ENCODE results near the gene WWOX.
"Not testable (repeated sequence)": the region's sequence is repeated elsewhere in the genome, so short reads cannot be mapped to it uniquely, and the experiment has no call there.

Gene WWOX

DNA sequence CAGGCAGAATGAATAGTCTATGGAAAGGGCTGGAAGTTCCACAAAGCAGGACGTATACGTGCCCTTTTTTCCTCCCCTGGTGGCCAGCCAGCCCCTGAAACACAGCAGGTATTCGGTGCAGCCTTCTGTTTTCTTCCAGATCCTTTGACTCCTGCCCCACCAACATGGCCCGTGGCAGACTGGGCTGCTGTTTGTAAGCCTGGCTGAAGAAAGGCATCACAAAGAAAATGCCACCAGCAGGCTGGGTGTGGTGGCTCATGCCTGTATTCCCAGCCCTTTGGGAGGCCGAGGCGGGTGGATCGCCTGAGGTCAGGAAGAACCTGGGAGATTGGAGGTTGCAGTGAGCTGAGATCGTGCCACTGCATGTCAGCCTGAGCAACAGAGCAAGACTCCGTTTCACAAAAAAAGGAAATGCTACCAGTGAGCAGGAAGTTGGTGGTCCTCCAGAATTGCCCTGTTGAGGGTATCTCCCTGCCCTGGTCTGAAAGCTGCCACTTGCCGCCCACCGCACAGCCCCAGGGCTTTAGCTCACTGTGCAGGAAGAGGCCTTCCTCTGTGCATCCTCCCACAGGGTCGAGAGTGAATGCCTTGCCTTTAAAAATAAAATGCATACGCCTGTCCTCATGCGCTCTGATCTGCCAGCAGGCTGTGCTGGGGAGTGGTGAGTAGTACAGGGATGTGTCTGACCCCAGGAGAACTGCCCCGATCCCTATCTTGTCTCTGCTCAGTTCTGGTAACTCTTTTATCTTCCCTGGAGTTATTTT, 913.4 kb downstream of the WWOX start:
- DNase-seq: no peak

DNA sequence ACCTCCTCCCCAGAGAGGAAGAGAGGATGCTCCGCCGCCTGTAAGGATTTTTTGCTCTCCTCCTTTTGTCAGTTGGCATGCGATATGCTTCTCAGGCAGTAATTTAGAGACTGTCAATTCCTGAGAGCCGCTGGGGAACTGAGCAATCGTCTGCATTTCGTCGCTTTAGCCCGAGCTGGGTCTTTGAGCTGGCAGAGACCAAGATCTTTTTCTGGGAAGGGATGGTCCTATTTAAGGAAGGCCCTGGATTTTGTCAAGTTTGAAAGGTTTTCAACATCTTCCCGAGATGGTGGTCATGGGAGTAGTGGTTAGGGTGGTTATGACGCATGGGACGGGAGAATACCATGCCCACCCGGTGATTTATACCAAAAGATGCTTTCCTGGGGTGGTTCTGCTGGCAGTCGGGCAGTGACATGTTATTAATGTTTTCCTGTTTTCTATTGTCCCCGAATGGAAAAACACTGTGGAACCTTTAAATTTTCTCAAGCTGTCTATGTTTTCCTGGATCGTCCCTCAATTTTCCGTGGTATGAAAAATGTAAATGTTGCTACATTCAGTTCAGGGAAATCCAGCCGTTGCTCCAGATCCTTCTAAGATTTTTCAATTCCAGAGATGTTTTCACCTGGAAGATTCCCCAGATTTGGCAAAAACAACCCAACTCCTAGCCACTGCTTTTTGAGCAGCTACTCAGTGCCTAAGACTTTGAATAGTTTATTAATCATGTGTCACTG, 914.6 kb downstream of the WWOX start:
- DNase-seq: no peak

DNA sequence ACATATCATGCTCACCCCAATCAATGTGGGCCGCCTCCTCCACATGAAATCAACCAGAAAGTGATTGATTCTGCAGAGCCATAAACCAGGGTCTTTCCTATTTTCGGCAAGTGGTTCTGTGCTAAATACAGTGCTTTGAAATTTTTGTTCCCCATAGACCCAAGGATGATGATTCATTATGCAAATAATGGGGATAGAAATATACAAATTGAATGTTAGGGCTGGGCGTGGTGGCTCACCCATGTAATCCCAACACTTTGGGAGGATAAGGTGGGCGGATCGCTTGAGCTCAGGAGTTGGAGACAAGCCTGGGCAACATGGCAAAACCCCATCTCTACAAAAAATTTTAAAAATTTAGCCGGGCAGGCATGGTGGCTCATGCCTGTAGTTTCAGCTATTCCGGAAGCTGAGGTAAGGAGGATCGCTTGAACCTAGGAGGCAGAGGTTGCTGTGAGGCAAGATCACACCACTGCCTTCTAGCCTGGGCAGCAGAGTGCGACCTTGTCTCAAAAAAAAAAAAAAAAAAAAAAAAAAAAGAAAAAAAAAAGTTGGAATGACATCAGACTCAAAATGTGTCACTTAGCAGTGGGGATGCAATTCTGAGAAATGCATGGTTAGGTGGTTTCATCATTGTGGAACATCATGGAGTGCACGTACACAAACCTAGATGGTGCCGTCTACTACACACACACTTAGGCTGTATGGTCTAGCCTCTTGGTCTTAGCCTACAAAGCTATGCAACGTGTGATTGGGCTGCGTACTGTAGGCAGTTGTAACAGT, 919.4 kb downstream of the WWOX start:
- no peak for DNase-seq

DNA sequence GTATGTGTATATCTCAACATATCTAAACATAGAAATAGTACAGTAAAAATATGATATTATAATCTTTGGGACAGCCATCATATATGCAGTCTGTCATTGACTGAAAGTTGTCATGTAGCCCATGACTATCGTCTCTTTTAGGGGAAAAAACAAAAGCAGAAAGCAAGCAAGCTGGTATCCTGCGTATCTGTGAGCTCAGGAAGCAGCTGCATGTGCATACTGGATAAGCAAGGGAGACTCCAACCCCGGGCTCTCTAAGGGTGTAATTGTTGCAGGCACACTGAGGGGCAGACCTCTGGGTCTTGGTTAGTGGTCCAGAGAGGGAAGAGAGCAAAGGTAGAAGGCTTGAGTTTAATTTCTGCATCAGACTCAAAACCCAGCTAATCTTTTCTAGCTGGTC, 920.0 kb downstream of the WWOX start:
- no peak for DNase-seq

DNA sequence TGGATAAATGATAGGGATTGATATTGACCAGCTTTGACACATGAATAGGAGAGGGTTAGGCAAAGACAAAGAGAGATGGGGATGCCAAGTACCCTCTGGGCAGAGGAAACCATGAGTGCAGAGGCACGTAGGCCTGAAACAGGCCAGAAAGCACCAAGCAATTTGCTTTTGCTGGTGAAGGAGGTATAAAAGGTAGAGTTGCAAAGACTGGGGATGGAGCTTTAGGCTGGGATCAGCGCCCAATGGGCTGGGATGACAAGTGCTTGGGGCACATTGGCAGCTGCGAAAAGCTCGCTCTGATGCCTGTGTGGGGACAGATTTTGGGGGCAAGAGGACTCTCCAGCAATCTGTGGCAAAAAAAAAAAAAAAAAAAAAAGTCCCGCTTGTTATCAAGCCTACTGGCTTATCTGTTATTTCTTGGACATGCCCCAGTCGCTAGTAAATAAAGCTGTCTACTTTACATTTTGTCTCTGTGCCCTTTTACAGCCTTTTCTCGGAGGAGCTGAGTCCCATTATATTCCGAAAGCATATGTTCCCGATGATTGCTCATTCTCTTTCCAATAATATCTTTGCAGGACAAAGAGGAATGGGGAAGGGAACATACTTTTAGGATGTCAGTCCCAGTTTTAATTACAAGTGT, 922.7 kb downstream of the WWOX start:
- no peak for DNase-seq

DNA sequence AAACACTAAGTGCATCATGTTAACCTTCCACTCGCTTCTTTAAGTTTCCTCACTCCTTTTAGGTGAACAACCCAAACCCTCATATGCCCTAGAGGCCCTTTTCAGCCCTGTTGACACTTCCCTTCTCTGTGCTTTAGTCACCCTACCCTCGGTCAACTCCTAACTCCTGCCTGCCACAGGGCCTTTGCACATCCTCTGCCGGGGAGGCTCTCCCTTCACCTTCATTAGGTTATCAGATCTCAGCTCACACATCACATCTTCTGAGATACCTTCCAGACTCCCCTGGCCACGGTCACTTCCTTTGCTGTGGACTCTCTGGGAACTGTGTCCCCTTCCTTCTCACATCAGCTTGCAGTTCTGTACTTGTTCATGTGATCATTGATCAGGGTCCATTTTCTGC, 926.7 kb downstream of the WWOX start:
- DNase-seq: no peak

DNA sequence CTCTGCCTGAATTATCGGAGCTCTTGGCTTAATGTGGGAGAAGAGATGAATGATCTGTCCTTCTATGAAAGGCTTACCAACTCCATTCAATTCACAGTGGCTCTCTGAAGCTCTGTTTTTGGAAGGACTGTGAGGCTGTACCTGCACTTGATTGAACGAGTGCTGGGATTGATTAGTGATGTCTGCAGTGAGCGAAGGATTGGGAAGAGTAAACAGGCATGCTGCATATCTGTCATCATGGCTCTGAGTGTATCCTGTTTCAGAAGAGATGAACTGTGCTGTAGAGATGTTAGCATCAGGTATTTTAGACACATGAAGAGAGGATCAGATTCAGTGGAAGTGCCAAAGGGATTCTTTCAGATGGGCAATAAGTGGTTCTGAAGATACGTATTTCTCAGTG, 937.1 kb downstream of the WWOX start:
- no peak for DNase-seq

DNA sequence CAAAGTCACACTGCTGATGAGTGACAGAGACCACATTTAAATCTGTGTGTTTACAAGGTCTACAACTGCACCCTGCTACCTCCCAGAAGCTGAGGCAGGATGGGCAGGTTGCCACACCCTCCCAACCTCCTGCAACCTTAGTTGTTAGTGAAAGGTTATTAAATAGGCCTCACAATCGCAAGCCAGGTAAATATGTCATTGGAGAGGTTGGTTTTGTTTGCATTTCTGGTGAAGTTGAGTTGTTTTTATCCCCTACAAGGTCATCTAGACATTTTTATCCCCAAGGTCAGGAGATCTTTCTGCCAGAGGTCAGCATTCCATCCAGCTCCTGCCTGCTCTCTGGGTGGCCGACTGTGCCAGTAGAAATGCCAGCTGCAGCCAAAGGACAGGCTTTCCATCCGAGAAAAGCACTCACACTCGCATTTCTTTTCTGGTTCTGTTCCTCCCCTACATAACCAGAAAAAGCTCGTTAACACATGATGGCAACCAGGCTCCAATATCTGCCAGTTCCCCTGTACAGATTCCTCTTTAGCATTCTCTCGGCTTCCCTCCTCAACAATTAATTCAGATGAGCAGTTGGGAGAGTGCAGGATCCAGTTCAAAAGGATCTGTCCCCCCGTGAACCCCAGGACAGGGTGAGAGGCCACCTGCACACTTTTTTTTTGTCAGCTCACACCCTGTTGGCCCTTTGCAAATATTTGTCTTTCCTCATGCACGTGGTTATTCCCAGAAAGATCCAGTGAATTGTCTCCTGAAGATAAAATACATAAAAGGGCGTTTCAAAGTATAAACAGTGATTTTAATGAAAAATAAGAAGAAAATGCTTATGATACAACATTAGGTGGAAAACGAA, 938.3 kb downstream of the WWOX start:
- no peak for DNase-seq

DNA sequence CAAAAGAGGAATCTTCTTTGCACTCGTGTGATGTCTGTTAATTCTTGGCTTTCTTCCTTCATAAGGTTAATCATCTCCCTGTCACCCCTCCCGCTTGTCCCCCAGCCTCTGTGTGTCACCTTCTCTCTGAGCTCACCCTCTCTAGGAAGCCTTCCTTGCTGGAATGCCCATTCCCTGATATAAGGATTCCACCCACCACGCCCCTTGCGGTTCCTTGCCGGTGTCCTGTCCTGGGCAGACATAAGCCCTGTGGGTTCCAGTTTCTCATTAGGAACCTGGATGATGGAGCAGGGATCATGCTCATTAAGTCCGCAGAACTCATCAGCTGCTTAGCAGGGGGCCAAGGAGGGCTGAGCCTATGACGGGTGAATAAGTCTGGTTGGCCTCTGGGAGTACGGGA, 941.8 kb downstream of the WWOX start:
- no peak for DNase-seq

DNA sequence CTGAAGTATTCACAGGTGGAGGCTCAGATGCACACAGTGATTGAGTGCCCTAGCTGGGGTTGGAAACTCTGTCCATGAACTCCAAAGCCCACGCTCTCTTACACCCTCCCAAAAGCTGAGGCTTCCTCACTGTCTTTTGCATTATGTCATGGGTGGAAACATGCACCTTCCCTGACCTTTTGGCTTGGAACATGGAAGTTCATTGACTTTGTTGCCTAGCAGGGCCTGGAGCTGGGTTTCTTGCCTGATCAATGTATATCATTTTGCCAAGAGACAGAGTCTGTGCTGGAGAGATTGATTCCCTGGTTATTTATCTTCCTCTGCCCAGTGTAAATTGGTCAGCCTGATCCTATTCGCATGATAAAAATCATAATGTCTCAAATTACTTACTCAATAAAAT, 942.7 kb downstream of the WWOX start:
- no peak for DNase-seq

DNA sequence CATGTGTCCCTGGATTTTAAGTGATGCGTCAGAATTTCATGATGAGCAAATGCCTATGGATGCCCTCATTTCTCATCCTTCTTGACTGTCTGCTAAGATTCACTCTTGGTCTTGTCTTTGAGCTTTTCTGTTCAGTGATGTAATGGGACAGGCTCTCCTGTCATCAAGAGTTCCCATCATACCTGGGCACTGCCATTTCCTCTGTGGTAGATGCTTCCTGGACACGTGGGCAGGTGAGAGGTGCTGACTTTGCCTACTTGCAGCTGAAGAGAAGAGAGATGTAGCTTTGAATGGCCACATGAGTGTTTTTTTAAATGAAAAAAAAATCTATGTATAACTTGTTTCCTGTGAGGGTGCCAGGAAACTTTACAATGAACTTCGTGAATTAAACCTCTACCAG, 943.4 kb downstream of the WWOX start:
- peak; percentile 36 for DNase-seq

DNA sequence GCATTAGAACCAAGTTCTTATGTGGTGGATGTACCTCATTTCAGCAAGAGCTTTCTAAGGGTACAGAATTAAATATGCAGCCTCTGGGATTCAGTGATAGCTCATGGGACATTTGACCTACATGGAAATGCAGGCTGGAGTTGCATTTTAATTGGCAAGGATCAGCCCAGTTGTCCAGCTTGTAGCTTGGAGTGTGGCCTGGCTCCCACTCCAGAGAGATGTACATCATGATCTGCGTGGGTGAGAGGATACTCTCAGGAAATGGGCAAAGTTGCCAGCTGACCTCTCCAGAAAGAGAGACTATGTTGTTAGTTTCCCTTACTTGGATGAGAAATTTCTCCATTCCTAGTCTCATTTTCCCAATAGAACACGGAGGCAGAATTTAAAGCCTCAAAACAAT, 945.7 kb downstream of the WWOX start:
- no peak for DNase-seq

DNA sequence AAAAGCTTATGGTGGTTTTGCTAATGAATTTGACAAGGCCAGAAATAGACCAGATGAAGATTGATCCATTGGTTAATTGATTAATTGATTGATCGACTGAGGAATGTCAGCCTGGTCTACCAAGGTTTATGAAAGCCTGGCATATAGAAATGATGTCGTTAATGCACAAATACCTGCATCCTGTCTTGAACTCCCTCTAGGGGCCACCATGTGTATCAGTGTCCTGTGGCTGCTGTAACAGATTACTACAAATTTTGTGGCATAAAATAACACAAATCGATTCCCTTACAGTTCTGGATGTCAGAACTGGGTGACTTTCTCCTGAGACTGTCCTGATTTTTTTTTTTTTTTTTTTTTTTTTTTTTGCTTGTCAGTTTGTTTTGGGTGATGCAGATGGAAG, 947.9 kb downstream of the WWOX start:
- no peak for DNase-seq

DNA sequence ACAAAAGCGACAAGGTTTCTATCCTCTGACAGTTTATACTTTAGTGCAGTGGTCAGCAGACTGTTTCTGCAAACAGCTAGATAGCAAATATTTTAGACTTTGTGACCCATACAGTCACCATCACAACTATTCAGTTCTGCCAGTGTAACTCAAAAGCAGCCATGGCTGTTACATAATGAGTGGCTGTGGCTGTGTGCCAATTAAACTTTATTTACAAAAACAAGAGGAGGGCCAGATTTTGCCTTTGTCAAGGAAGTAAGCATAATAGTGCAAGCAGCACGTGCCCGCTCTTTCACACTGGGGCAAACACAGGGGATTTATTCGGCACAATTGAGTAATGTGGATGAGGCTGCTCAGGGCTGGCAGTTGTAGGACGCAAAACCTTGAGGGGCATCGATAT, 949.6 kb downstream of the WWOX start:
- DNase-seq: no peak

DNA sequence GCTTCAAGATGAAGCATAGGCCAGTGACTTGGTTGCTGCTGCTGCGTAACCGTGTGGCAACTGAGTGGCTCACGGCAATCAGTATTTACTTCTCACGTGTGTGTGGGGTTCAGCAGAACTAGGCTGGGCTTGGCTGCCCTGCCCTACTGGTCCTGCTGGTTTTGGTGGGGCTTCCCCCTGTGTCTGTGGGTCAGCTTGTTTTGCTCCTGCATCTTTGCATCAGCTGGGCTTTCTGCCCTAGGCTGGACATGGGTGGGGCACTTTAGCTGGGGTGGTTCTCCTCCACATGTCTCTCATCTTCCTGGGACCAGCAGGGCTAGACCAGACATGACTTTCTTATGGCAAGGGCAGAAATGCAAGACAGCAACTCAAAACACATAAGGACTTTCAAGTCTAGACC, 950.6 kb downstream of the WWOX start:
- DNase-seq: no peak

DNA sequence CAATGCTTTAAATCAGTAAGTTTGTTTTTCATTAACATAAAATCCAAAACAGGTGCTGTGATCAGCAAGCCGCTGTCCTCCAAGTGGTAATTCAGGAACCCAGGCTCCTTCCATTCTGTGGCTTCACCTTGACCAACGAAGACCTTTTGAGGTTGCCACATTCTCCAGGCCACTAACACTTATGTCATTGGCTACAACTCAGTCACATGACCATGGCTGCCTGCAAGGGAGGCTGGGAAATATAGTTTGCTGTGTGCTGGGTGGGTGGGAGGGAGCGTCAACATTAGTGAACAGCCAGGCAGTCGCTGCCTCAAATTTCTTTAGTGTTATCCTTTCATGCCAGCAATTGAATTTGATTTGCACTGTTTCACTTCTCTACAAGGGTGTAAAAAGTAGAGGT, 951.9 kb downstream of the WWOX start:
- DNase-seq: no peak

DNA sequence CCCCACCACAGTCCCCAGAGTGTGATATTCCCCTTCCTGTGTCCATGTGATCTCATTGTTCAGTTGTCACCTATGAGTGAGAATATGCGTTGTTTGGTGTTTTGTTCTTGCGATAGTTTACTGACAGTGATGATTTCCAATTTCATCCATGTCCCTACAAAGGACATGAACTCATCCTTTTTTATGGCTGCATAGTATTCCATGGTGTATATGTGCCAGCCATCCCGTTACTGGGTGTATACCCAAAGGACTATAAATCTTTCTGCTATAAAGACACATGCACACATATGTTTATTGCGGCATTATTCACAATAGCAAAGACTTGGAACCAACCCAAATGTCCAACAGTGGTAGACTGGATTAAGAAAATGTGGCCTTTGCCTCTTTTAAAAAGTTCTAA, 952.7 kb downstream of the WWOX start:
- DNase-seq: not testable (repeated sequence)

DNA sequence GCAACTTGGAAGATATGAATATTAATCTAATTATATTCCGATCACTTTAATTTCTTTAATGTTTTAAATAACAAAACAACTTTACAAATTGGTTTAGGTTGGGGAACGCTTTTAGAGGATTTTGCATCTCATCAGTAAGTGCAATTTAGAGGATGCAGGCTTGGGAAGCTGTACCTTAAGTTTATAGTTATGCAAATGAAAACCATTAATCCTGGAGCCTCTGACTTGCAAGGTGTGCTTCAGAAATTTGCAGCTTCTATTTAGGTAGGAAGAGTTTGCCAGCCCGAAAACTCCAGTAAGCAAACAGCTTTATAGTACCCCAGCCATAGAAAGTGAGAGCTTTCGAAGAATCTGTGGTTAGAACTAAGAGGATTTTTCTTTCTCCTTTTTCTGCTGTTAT, 954.1 kb downstream of the WWOX start:
- DNase-seq: no peak

DNA sequence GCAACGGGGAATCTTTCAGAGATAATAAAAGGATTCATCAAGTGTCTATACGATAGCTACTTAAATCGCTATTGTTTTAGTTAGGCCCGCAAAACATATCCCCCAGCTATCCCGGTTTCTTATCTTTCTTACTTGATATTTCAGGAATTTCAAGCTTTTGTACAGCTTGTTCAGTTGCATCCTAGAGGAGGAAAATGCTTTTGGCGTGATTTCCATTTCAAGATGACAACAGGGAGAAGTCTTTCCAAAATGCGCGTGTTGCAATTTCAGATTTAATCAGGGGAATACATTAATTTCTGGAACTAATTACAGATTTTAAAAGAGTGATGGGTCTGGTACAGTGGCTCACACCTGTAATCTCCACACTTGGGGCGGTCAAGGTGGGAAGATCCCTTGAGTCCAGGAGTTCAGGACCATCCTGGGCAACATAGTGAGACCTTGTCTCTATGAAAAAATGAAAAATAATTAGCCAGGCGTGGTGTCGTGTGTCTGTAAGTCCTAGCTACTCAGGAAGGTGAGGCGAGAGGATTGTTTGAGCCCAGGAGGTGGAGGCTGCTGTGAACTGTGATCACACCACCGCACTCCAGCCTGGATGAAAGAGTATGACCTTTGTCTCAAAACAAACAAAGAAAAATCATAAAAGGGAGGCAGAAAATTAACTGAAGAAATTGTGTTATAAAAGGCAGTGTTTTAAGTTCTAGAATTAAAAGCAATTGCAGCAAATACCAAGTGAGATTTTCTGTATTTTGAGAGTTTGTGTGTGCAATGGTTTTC, 954.9 kb downstream of the WWOX start:
- DNase-seq: no peak

DNA sequence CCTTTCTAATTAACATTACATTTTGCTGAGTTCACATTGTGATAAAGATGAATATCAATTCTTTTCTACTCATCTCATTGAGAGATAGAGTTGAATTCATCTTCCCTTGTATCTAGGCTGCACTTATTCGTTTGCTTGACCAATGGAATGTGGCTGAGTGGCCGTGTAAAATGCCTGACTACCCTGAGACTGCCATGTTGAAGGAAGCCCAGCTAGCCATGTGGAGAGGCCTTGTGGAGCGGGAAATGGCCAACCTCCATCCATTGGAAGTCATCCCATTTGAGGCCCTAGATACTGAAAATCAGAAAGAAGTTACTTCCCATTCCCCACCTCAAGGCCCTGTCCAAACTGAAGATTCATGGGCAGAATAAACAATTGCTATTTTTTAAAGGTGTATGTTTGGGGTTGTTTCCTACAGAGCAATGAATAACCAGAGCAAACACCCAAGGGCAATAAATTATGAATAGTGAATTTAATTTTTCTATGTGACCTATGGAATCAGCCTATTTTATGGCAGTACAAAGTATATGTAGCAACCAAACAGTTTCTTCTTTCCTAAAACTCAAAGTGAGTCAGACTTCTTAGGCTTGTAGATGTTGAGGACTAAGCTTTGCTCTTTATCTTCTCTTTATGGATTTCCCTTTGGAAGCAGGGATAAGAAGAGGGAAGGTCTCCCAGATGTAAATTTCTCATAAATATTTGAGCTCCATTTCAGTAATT, 956.0 kb downstream of the WWOX start:
- DNase-seq: no peak

DNA sequence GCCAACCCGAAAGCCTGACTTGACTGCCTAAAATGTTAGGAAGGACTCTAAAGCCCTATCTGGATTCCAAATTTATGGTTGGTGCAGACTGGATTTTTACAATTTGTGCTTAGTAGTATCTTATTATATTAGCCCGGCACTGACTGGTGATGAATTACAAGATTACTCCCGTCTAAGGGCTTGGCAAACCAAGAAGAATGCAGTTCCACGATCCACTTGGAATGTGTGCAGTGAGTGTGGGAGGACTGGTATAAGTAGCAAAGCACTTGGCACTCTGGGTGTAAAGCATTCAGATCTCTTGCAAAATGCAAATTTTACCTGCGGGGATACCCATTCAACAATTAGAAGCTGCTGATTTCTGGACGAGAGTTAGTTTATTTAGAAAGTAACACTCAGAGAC, 961.7 kb downstream of the WWOX start:
- no peak for DNase-seq
